ENCODE measurements around the gene KCNQ1. TPM values are rescaled to one million over a fixed set of nuclear protein-coding genes. Genes with fewer than 3 reads are reported as not detected.

KCNQ1 gene
- total RNA-seq, 1 experiment from 2014 or later: 2.5 TPM

DNA sequence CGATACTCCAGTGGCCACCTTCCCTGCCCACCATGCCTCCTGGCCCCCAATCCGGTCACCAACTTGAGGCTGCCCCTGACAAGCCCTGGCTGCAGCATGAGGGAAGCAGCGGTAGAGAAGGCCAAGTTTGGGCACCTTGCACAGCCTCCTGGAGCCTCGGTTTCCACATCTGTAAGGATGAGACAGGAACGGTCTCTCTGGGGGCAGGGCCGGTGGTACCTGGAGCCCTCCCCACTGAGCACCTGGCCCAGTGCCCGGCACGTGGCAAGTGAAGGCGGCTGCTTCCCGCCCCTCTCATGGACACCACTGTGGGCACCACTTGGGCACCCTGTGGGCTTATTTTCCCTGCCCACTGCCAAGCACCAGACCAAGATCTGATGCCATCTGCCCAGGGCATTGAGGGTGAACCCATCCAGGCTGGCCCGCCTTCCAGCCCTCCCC, 363.0 kb downstream of the KCNQ1 start (continued):
- TF ChIP-seq GTF2I (CRISPR knock-in tag; conservative IDR thresholded peaks at IDR 0.05) (no peak), NFE2L1 (CRISPR knock-in tag; IDR thresholded peaks at IDR 0.05) (no peak)
- TF ChIP-seq, protein P1, sequence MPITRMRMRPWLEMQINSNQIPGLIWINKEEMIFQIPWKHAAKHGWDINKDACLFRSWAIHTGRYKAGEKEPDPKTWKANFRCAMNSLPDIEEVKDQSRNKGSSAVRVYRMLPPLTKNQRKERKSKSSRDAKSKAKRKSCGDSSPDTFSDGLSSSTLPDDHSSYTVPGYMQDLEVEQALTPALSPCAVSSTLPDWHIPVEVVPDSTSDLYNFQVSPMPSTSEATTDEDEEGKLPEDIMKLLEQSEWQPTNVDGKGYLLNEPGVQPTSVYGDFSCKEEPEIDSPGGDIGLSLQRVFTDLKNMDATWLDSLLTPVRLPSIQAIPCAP (CRISPR knock-in tag; IDR thresholded peaks at IDR 0.05): no peak

DNA sequence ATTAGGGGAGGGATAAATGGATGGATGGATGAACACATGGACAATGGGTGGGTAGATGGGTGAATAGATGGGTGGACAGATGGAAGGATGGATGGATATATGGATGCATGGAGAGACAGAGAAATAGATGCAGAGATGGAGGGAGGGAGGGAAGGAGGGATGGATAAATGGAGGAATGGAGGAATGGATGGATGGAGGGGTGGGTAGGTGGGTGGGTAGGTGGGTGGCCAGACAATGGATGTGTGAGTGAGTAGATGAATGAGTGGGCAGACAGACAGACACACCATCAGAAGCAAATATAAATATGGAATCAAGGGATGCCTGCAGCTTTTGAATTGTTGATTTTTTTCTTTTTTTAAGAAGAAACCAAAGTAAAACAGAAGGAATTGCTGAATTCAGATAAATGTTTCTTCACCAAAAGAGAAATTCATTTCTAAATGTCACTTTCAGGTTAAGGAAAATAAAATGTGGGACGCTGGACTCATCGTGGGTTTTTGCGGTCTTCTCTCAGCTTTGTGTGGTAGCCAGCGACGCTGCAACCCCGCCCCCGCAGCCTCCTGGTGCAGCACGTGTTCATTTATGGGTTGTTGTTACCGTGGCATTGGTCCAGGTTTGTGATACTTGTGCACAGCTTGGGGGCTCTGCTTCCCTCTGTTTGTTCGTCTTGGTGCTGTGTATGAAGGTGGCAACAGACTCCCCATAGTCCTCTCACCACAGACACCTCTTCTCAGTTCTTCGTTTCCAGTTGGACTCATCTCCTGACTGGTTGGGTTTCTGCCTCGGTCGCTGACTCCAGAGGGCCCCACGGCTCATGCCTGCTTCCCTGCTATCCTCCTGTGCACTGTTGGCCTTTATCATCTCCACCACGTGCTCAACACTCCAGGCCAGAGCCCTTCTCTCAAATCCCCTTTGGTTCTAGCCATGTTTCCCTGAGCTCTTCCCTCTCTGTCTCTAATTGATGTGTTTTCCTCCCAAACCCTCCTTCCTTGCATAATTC, 364.3 kb downstream of the KCNQ1 start:
- peaks cover 30% of the 10 kb centered on the region for H3K4me1 Mint-ChIP-seq
- H3K4me3 Mint-ChIP-seq: no peak overlapping the region
- POLR2A ChIA-PET: no interaction called here
- peaks cover 85% of the 10 kb centered on the region for H3K27me3 Mint-ChIP-seq (ENCODE audit: low read depth)
- H3K9me3 Mint-ChIP-seq: no peaks in the 10 kb centered on the region
- H3K27ac Mint-ChIP-seq: no peak overlapping the region
- no peak for ATAC-seq
- H3K36me3 Mint-ChIP-seq: no peaks in the 10 kb centered on the region
- CTCF ChIA-PET: no interaction called here
- TF ChIP-seq ZNF138 (CRISPR knock-in tag; conservative IDR thresholded peaks at IDR 0.05) (no peak), KAT7 (CRISPR knock-in tag; IDR thresholded peaks at IDR 0.05; ENCODE audit: borderline replicate concordance) (no peak), NR3C1 (CRISPR knock-in tag; conservative IDR thresholded peaks at IDR 0.05; ENCODE audit: low read depth) (no peak)
- DNase-seq (ENCODE audit: low spot score): peak; percentile 4

DNA sequence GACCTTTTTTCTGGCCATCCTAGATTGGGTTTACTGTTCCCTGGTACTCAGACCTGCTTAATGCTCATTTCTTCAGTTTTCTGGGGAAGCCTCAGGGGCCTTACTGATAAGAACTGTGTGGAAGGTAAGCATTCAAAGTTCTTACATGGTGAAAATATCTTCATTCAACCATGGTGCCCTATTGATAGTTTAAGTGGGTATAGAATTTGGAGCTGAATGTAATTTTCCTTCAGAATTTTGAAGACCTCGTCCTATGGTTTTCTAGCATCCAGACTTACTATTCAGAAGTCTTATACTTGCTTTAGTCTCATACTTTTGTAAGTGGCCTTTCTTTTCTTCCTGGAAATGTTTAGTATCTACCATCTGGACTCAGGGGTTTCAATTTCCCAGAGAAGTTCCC, 365.0 kb downstream of the KCNQ1 start:
- CTCF ChIA-PET: no interaction called here
- DNase-seq (ENCODE audit: low spot score) (no peak), ATAC-seq (no peak)
- Mint-ChIP-seq H3K27me3 (ENCODE audit: low read depth) (peaks cover 85% of the 10 kb centered on the region), H3K27ac (no peak overlapping the region), H3K36me3 (no peaks in the 10 kb centered on the region), H3K9me3 (no peaks in the 10 kb centered on the region), H3K4me3 (no peak overlapping the region), H3K4me1 (peaks cover 28% of the 10 kb centered on the region)
- TF ChIP-seq, protein P2, sequence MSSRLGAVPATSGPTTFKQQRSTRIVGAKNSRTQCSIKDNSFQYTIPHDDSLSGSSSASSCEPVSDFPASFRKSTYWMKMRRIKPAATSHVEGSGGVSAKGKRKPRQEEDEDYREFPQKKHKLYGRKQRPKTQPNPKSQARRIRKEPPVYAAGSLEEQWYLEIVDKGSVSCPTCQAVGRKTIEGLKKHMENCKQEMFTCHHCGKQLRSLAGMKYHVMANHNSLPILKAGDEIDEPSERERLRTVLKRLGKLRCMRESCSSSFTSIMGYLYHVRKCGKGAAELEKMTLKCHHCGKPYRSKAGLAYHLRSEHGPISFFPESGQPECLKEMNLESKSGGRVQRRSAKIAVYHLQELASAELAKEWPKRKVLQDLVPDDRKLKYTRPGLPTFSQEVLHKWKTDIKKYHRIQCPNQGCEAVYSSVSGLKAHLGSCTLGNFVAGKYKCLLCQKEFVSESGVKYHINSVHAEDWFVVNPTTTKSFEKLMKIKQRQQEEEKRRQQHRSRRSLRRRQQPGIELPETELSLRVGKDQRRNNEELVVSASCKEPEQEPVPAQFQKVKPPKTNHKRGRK (CRISPR knock-in tag; IDR thresholded peaks at IDR 0.05; ENCODE audit: borderline replicate concordance): no peak
- TF ChIP-seq MXD4 (CRISPR knock-in tag; IDR thresholded peaks at IDR 0.05; ENCODE audit: borderline replicate concordance) (no peak), NFYB (CRISPR knock-in tag; conservative IDR thresholded peaks at IDR 0.05; ENCODE audit: low read depth) (no peak), NR1H2 (CRISPR knock-in tag; IDR thresholded peaks at IDR 0.05) (no peak), ZNF219 (CRISPR knock-in tag; IDR thresholded peaks at IDR 0.05; ENCODE audit: borderline replicate concordance) (no peak), TEAD4 (CRISPR knock-in tag; IDR thresholded peaks at IDR 0.05) (no peak), GRHL2 (CRISPR knock-in tag; IDR thresholded peaks at IDR 0.05; ENCODE audit: insufficient replicate concordance, severe bottlenecking) (no peak), EMX1 (CRISPR knock-in tag; IDR thresholded peaks at IDR 0.05) (no peak), SMAD3 (CRISPR knock-in tag; IDR thresholded peaks at IDR 0.05; ENCODE audit: borderline replicate concordance) (no peak), NFATC4 (CRISPR knock-in tag; IDR thresholded peaks at IDR 0.05) (no peak), RORB (CRISPR knock-in tag; IDR thresholded peaks at IDR 0.05) (no peak)
- TF ChIP-seq, protein P3, sequence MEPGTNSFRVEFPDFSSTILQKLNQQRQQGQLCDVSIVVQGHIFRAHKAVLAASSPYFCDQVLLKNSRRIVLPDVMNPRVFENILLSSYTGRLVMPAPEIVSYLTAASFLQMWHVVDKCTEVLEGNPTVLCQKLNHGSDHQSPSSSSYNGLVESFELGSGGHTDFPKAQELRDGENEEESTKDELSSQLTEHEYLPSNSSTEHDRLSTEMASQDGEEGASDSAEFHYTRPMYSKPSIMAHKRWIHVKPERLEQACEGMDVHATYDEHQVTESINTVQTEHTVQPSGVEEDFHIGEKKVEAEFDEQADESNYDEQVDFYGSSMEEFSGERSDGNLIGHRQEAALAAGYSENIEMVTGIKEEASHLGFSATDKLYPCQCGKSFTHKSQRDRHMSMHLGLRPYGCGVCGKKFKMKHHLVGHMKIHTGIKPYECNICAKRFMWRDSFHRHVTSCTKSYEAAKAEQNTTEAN (CRISPR knock-in tag; IDR thresholded peaks at IDR 0.05): no peak
- TF ChIP-seq, protein P4, sequence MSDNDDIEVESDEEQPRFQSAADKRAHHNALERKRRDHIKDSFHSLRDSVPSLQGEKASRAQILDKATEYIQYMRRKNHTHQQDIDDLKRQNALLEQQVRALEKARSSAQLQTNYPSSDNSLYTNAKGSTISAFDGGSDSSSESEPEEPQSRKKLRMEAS (CRISPR knock-in tag; IDR thresholded peaks at IDR 0.05): no peak
- POLR2A ChIA-PET: no interaction called here

Data from WTC11 (cell line).